Type B pancreatic cell (in vitro differentiated cells): ENCODE data around the gene RAMP3. TPM values are rescaled to one million over a fixed set of nuclear protein-coding genes. Genes with fewer than 3 reads are reported as not detected.

ENCODE experiments used
- DNase-seq: peaks from one replicate; pipeline ENCODE4 v3.0.0; 2021; ENCODE audit warnings: mixed read lengths; ENCODE audit not compliant: unreplicated experiment; ENCODE audit errors: extremely low spot score
- H3K27ac Mint-ChIP-seq: 2 replicates; pipeline ENCODE4 v1.8.0; 2021; ENCODE audit warnings: mild to moderate bottlenecking, mixed read lengths
- H3K27me3 Mint-ChIP-seq: 2 replicates; pipeline ENCODE4 v1.8.0; 2021; ENCODE audit warnings: mixed read lengths
- H3K36me3 Mint-ChIP-seq: 2 replicates; pipeline ENCODE4 v1.8.0; 2021; ENCODE audit warnings: mixed read lengths
- H3K4me1 Mint-ChIP-seq: one replicate; pipeline ENCODE4 v1.8.0; 2021; ENCODE audit warnings: mixed read lengths; ENCODE audit not compliant: unreplicated experiment
- H3K4me3 Mint-ChIP-seq: 2 replicates; pipeline ENCODE4 v1.8.0; 2021; ENCODE audit warnings: mild to moderate bottlenecking, mixed read lengths
- H3K9me3 Mint-ChIP-seq: 2 replicates; pipeline ENCODE4 v1.8.0; 2021; ENCODE audit warnings: mixed read lengths
- total RNA-seq: library from RNA; stranded (reverse); gene quantifications from 2 replicates; pipeline ENCODE4 v1.2.1, GENCODE V29; 2021; ENCODE audit warnings: low replicate concordance
- TF ChIP-seq, protein P1 (sequence below): fragments of 200-600 bp; sonication (generic); conservative IDR thresholded peaks from 2 replicates; pipeline ENCODE4 v1.5.0; 2021; ENCODE audit warnings: antibody characterized with exemption, mild to moderate bottlenecking

RAMP3 gene
- total RNA-seq, 1 donor from 2014 or later = 0.70 TPM

DNA sequence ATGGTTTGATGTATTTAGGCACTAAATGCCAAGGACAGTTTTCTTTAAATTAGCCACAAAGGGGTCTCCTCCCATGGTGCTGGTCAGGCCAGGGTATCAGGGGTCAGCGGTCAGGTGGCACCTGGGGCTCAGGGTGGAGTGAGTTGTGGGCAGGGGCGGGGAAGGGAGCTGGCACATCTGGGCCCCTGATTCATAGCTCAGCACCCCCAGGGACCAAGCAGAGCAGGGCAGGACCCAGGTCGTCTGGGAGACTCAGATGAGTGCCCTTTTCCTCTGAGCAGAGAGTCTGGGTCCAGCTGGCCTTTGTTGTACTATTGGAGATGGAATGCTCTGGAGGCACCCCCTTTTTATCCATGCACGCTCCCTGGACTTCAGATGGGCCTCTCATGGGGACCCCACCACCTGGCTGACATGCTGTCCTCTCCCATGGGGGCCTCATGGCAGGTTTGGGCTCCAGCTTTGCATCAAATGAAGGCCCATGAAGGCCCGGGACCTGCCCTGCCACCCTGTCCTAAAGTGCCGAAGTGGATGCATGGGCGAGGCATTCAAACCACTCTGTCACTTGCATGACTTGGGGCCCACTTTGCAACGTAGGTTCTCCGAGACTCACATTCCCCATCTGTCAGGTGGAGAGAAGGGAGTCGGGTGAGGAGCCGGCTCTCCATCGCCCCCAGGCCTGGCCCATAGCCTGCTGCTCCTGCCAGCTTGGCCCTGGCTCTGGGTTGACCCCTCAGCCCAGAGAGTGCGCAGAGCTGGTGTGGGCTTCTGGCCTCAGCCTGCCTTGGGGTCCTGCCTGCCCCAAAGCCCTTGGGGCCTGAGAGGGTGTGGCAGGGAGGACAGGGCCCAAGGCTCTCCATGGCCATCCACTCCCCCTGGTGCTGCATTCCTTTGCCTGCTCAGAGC is 66.4 kb downstream of the RAMP3 start:
- no peak overlapping the region for H3K4me3 Mint-ChIP-seq
- TF ChIP-seq, protein P1, sequence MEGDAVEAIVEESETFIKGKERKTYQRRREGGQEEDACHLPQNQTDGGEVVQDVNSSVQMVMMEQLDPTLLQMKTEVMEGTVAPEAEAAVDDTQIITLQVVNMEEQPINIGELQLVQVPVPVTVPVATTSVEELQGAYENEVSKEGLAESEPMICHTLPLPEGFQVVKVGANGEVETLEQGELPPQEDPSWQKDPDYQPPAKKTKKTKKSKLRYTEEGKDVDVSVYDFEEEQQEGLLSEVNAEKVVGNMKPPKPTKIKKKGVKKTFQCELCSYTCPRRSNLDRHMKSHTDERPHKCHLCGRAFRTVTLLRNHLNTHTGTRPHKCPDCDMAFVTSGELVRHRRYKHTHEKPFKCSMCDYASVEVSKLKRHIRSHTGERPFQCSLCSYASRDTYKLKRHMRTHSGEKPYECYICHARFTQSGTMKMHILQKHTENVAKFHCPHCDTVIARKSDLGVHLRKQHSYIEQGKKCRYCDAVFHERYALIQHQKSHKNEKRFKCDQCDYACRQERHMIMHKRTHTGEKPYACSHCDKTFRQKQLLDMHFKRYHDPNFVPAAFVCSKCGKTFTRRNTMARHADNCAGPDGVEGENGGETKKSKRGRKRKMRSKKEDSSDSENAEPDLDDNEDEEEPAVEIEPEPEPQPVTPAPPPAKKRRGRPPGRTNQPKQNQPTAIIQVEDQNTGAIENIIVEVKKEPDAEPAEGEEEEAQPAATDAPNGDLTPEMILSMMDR = no peak
- H3K4me1 Mint-ChIP-seq = peaks cover 7% of the 10 kb centered on the region
- no peak for DNase-seq
- H3K9me3 Mint-ChIP-seq = no peaks in the 10 kb centered on the region
- H3K36me3 Mint-ChIP-seq = no peaks in the 10 kb centered on the region
- no peak overlapping the region for H3K27ac Mint-ChIP-seq
- H3K27me3 Mint-ChIP-seq = peaks cover 41% of the 10 kb centered on the region

DNA sequence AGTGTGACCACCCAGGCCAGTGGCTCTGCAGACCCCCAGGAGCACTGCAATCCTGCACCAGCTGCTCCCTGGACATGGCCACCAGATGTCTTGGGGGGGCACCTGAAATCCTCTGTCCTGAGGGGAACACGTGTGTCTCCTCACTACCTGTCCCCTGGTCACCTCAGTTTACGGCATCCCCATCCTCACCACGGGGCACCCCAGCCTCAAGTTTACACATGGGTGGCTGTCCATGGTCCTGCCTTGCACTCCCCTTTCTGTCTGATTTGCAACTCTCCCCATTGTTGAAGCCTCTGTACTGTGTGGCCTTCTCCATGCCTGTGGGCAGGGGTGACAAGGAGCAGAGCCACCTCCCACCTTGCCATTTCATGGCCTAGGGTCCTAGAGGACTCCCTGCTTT is 67.2 kb downstream of the RAMP3 start:
- Mint-ChIP-seq H3K27ac (no peak overlapping the region), H3K27me3 (peaks cover 45% of the 10 kb centered on the region), H3K4me3 (no peak overlapping the region), H3K4me1 (peaks cover 7% of the 10 kb centered on the region), H3K36me3 (no peaks in the 10 kb centered on the region), H3K9me3 (no peaks in the 10 kb centered on the region)
- DNase-seq = no peak
- TF ChIP-seq, protein P1 = no peak

DNA sequence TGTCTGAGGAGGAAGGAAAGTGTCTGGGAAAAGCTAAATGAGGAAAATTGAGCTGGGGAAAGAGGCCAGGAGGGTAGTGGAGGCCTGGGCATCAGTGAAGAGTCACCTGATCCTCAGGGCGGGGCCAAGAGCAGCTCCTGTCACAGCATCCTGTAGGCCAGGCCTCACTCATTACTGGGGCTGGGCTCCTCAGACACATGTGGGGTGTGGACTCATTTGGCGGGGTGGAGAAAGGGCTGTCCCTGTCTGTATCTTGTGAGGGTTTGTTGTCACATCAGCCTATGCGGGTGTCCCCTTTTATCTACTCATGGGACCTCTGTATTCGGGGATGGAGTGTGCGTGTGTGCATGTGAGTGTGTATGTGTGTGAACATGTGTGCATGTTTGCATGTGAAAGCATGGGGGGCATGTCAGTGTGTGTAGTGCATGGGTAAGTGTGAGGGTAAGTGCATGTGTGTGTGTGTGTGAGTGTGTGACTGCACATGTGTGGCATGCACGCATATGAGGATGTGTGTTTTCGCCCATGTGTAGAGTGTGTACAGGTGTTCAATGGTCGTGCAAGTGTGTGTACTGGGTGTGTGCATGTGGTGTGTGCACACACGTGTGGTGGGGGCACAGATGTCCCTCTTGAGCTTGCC is 67.8 kb downstream of the RAMP3 start:
- DNase-seq = no peak
- peaks cover 48% of the 10 kb centered on the region for H3K27me3 Mint-ChIP-seq
- H3K9me3 Mint-ChIP-seq = no peaks in the 10 kb centered on the region
- H3K4me1 Mint-ChIP-seq = peaks cover under 1% of the 10 kb centered on the region
- H3K27ac Mint-ChIP-seq = no peak overlapping the region
- TF ChIP-seq, protein P1 = no peak
- no peaks in the 10 kb centered on the region for H3K36me3 Mint-ChIP-seq
- no peak overlapping the region for H3K4me3 Mint-ChIP-seq

DNA sequence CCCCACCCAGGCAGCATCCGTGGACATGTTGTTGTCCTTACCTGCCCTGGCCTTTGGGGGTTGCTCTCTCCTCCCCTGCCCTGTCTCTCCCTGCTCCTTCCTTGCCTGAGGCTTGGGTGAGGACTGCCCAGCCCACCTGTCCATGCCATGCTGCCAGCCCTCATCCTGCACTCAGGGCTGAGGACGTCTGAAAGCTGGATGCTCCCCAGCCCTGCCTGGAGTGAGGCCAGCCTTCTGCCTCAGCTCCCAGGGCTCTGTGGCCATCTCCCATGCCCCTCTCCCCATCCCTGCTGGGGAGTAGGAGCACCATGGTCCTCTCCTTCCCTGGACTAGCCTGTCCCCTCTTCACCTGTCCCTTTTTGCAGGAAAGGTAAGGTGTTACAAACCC is 68.4 kb downstream of the RAMP3 start:
- H3K4me1 Mint-ChIP-seq = no peaks in the 10 kb centered on the region
- no peaks in the 10 kb centered on the region for H3K9me3 Mint-ChIP-seq
- no peak overlapping the region for H3K4me3 Mint-ChIP-seq
- H3K27ac Mint-ChIP-seq = no peak overlapping the region
- H3K36me3 Mint-ChIP-seq = no peaks in the 10 kb centered on the region
- DNase-seq = no peak
- TF ChIP-seq, protein P1 = no peak
- peaks cover 48% of the 10 kb centered on the region for H3K27me3 Mint-ChIP-seq

DNA sequence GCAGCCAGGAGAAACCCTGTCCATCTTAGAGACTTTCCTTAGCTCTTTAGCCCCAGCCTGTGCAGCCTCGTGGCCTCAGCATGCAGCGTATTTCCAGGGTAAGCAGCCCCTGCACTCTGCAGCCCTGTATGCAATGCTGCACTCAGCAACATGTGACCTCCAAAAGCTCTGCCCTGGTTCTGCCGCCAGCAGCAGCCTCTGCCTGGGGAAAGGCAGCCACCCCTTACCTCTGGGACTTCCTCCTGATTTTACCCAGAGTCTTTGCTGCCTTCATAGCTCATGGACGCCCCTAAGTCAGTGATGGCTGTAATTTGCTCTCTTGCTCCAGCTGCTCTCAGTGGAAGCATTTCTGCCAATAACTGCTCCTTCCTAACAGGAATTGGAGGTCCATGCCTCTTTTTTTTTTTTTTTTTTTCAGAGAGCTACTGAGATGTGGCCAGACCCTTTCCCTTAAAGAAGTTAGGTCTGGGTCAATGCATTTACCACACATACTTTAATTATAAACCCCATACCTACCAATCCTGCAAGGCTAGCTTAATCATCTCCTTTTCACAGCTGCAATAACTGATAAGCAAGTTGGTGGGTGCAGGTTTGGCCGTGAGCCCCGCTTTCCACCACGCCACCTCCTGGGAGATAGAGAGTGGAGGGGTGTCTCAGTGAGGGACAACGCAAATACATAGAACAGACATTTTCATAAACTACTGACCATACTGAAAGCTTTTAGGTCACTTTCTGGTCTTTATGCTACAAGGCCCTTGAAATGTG is 71.7 kb downstream of the RAMP3 start:
- Mint-ChIP-seq H3K36me3 (no peaks in the 10 kb centered on the region), H3K27ac (no peak overlapping the region), H3K4me1 (no peaks in the 10 kb centered on the region), H3K27me3 (peaks cover 57% of the 10 kb centered on the region), H3K4me3 (no peak overlapping the region), H3K9me3 (no peaks in the 10 kb centered on the region)
- no peak for DNase-seq
- TF ChIP-seq, protein P1 = no peak
